ENCODE results near the gene WRAP73. TPM values are rescaled to one million over a fixed set of nuclear protein-coding genes. Genes with fewer than 3 reads are reported as not detected.

WRAP73 gene
- total and polyA plus RNA-seq, 5 donors: 8.7 to 13.9 (median 12.5) TPM

GRCh38 chr1:3641816-3642215, 8.1 kb downstream of the WRAP73 start:
- ATAC-seq: no peak
- no peak overlapping the region for H3K4me3 ChIP-seq (ENCODE audit: low read length)
- intact Hi-C loops (cut with DNase I): no loop called here

GRCh38 chr1:3641046-3641760, 8.7 kb downstream of the WRAP73 start:
- intact Hi-C loops (cut with DNase I): no loop called here
- Histone ChIP-seq H3K27ac (ENCODE audit: low read length) (no peak overlapping the region), H3K9me3 (ENCODE audit: control insufficient read depth, low read length) (no peaks in the 10 kb centered on the region), H3K4me1 (ENCODE audit: control insufficient read depth, insufficient read depth, low read length) (no peaks in the 10 kb centered on the region), H3K27me3 (ENCODE audit: control insufficient read depth, insufficient read depth) (no peaks in the 10 kb centered on the region), H3K4me3 (ENCODE audit: low read length) (no peak overlapping the region)
- 92% methylated on average over 26 of the region's 26 CpGs for WGBS
- DNase-seq (no peak), ATAC-seq (no peak)

More at GRCh38 chr1:3641816-3642215, 8.1 kb downstream of the WRAP73 start:
- H3K27me3 ChIP-seq (ENCODE audit: control insufficient read depth, insufficient read depth): no peaks in the 10 kb centered on the region
- no peak for DNase-seq
- H3K4me1 ChIP-seq (ENCODE audit: control insufficient read depth, insufficient read depth, low read length): no peaks in the 10 kb centered on the region
- H3K9me3 ChIP-seq (ENCODE audit: control insufficient read depth, low read length): no peaks in the 10 kb centered on the region
- H3K27ac ChIP-seq (ENCODE audit: low read length): no peak overlapping the region
- WGBS: 95% methylated on average over 11 of the region's 11 CpGs

GRCh38 chr1:3640121-3640837, 9.6 kb downstream of the WRAP73 start:
- no peaks in the 10 kb centered on the region for H3K9me3 ChIP-seq (ENCODE audit: control insufficient read depth, low read length)
- H3K27me3 ChIP-seq (ENCODE audit: control insufficient read depth, insufficient read depth): no peaks in the 10 kb centered on the region
- intact Hi-C loops (cut with DNase I): no loop called here
- ATAC-seq (no peak), DNase-seq (no peak)
- H3K4me1 ChIP-seq (ENCODE audit: control insufficient read depth, insufficient read depth, low read length): no peaks in the 10 kb centered on the region
- H3K4me3 ChIP-seq (ENCODE audit: low read length): no peak overlapping the region
- WGBS: 90% methylated on average over 36 of the region's 36 CpGs
- H3K27ac ChIP-seq (ENCODE audit: low read length): no peak overlapping the region

- Histone ChIP-seq H3K4me3 (ENCODE audit: low read length) (no peak overlapping the region), H3K4me1 (ENCODE audit: control insufficient read depth, insufficient read depth, low read length) (no peaks in the 10 kb centered on the region), H3K27me3 (ENCODE audit: control insufficient read depth, insufficient read depth) (no peaks in the 10 kb centered on the region), H3K9me3 (ENCODE audit: control insufficient read depth, low read length) (no peaks in the 10 kb centered on the region), H3K27ac (ENCODE audit: low read length) (no peak overlapping the region)
- DNase-seq: peak in 1 of 3 donors; percentile 42
- intact Hi-C loops (cut with DNase I): no loop called here
- WGBS: 92% methylated on average over 23 of the region's 23 CpGs
- peak in 1 of 2 donors; percentile 23 for ATAC-seq
Measured at GRCh38 chr1:3639397-3639911, 10.4 kb downstream of the WRAP73 start.

- Histone ChIP-seq H3K4me3 (ENCODE audit: low read length) (no peak overlapping the region), H3K27me3 (ENCODE audit: control insufficient read depth, insufficient read depth) (no peaks in the 10 kb centered on the region), H3K4me1 (ENCODE audit: control insufficient read depth, insufficient read depth, low read length) (no peaks in the 10 kb centered on the region), H3K9me3 (ENCODE audit: control insufficient read depth, low read length) (no peaks in the 10 kb centered on the region), H3K27ac (ENCODE audit: low read length) (no peak overlapping the region)
- ATAC-seq (no peak), DNase-seq (no peak)
- WGBS: 94% methylated on average over 15 of the region's 15 CpGs
- intact Hi-C loops (cut with DNase I): no loop called here
Measured at GRCh38 chr1:3638676-3639075, 11.2 kb downstream of the WRAP73 start.

- no peak overlapping the region for H3K27ac ChIP-seq (ENCODE audit: low read length)
- no peak for ATAC-seq
- H3K4me3 ChIP-seq (ENCODE audit: low read length): no peak overlapping the region
- H3K27me3 ChIP-seq (ENCODE audit: control insufficient read depth, insufficient read depth): no peaks in the 10 kb centered on the region
- H3K9me3 ChIP-seq (ENCODE audit: control insufficient read depth, low read length): no peaks in the 10 kb centered on the region
- intact Hi-C loops (cut with DNase I): no loop called here
- WGBS: 93% methylated on average over 12 of the region's 12 CpGs
- DNase-seq: peak in 1 of 3 donors; percentile 30
- no peaks in the 10 kb centered on the region for H3K4me1 ChIP-seq (ENCODE audit: control insufficient read depth, insufficient read depth, low read length)
Measured at GRCh38 chr1:3638027-3638426, 11.9 kb downstream of the WRAP73 start.

- Histone ChIP-seq H3K27ac (ENCODE audit: low read length) (no peak overlapping the region), H3K9me3 (ENCODE audit: control insufficient read depth, low read length) (no peaks in the 10 kb centered on the region), H3K27me3 (ENCODE audit: control insufficient read depth, insufficient read depth) (no peaks in the 10 kb centered on the region), H3K4me1 (ENCODE audit: control insufficient read depth, insufficient read depth, low read length) (no peaks in the 10 kb centered on the region), H3K4me3 (ENCODE audit: low read length) (no peak overlapping the region)
- WGBS: 95% methylated on average over 11 of the region's 11 CpGs
- DNase-seq: peak in 1 of 3 donors; percentile 24
- intact Hi-C loops (cut with DNase I): no loop called here
- no peak for ATAC-seq
Measured at GRCh38 chr1:3636531-3636930, 13.4 kb downstream of the WRAP73 start.

- H3K4me1 ChIP-seq (ENCODE audit: control insufficient read depth, insufficient read depth, low read length): no peaks in the 10 kb centered on the region
- H3K27me3 ChIP-seq (ENCODE audit: control insufficient read depth, insufficient read depth): no peaks in the 10 kb centered on the region
- intact Hi-C loops (cut with DNase I): no loop called here
- H3K4me3 ChIP-seq (ENCODE audit: low read length): no peak overlapping the region
- ATAC-seq: no peak
- H3K9me3 ChIP-seq (ENCODE audit: control insufficient read depth, low read length): no peaks in the 10 kb centered on the region
- peak in 1 of 3 donors; percentile 14 for DNase-seq
- 93% methylated on average over 14 of the region's 14 CpGs for WGBS
- H3K27ac ChIP-seq (ENCODE audit: low read length): no peak overlapping the region
Measured at GRCh38 chr1:3636080-3636479, 13.8 kb downstream of the WRAP73 start.

- Histone ChIP-seq H3K4me3 (ENCODE audit: low read length) (no peak overlapping the region), H3K27ac (ENCODE audit: low read length) (no peak overlapping the region), H3K27me3 (ENCODE audit: control insufficient read depth, insufficient read depth) (no peaks in the 10 kb centered on the region), H3K9me3 (ENCODE audit: control insufficient read depth, low read length) (no peaks in the 10 kb centered on the region), H3K4me1 (ENCODE audit: control insufficient read depth, insufficient read depth, low read length) (no peaks in the 10 kb centered on the region)
- intact Hi-C loops (cut with DNase I): no loop called here
- peak in 1 of 3 donors; percentile 41 for DNase-seq
- ATAC-seq: no peak
- WGBS: 94% methylated on average over 22 of the region's 22 CpGs
Measured at GRCh38 chr1:3634059-3634800, 15.7 kb downstream of the WRAP73 start.

- intact Hi-C loops (cut with DNase I): no loop called here
- ATAC-seq (no peak), DNase-seq (peak in 1 of 3 donors; percentile 57)
- no peaks in the 10 kb centered on the region for H3K4me1 ChIP-seq (ENCODE audit: control insufficient read depth, insufficient read depth, low read length)
- WGBS: 91% methylated on average over 28 of the region's 28 CpGs
- H3K4me3 ChIP-seq (ENCODE audit: low read length): no peak overlapping the region
- H3K27ac ChIP-seq (ENCODE audit: low read length): no peak overlapping the region
- no peaks in the 10 kb centered on the region for H3K9me3 ChIP-seq (ENCODE audit: control insufficient read depth, low read length)
- H3K27me3 ChIP-seq (ENCODE audit: control insufficient read depth, insufficient read depth): no peaks in the 10 kb centered on the region
Measured at GRCh38 chr1:3633344-3634058, 16.4 kb downstream of the WRAP73 start.
